Ascending aorta (tissue), 2 donors: Measurements from ENCODE around the gene RASA3. TPM values are rescaled to one million over a fixed set of nuclear protein-coding genes. Genes with fewer than 3 reads are reported as not detected.
A peak's percentile ranks its signal among the peaks of the same experiment; 100 is the strongest.
"Not testable (repeated sequence)": the region's sequence is repeated elsewhere in the genome, so short reads cannot be mapped to it uniquely, and the experiment has no call there.

Experiments
- DNase-seq, 2 donors: peaks; one replicate each; pipeline ENCODE4 v3.0.0-alpha.2; 2019; ENCODE audit warnings: low spot score in 2 of 2
- H3K27ac ChIP-seq, 2 donors: fragments of 200-600 bp; sonication (generic); one replicate each; pipeline ENCODE4 v1.5.1; 2016 to 2017; ENCODE audit warnings: mild to moderate bottlenecking in 1 of 2
- H3K27me3 ChIP-seq: fragments of 200-600 bp; sonication (generic); one replicate; pipeline ENCODE4 v1.5.1; 2017
- H3K36me3 ChIP-seq, 2 donors: fragments of 200-600 bp; sonication (generic); one replicate each; pipeline ENCODE4 v1.5.1; 2016
- H3K4me1 ChIP-seq, 2 donors: fragments of 200-600 bp; sonication (generic); one replicate each; pipeline ENCODE4 v1.5.1; 2016 to 2017; ENCODE audit warnings: mild to moderate bottlenecking in 1 of 2
- H3K4me3 ChIP-seq, 2 donors: fragments of 200-600 bp; sonication (generic); one replicate each; pipeline ENCODE4 v1.5.1; 2016 to 2017; ENCODE audit warnings: mild to moderate bottlenecking in 1 of 2
- H3K9me3 ChIP-seq, 2 donors: fragments of 200-600 bp; sonication (generic); one replicate each; pipeline ENCODE4 v1.5.1; 2016
- CTCF ChIP-seq, 3 experiments: fragments of 200-600 bp in 2 of 3; fragments of 450-650 bp in 1 of 3; sonication (generic) in 2 of 3; IDR thresholded peaks; one replicate each; pipeline ENCODE4 v1.5.1; 2016 to 2019; ENCODE audit warnings: antibody characterized with exemption in 3 of 3, mild to moderate bottlenecking in 1 of 3, moderate library complexity in 1 of 3
- intact Hi-C: fragments of 100-400 bp; cut with DNase I; formaldehyde crosslinking; loops from one replicate; pipeline ENCODE4 v1.15.1; 2023
- total RNA-seq: library from RNA; depleted of rRNA; stranded (reverse); fragments of >200 nt; gene quantifications from one replicate; pipeline ENCODE4 v1.1.0, GENCODE V29; 2016

RASA3 gene
- total RNA-seq, 1 donor from 2014 or later = 30.7 TPM

- Histone ChIP-seq H3K4me1 (peaks cover 10 to 22% of the 10 kb centered on the region in 2 donors), H3K27me3 (no peaks in the 10 kb centered on the region), H3K4me3 (no peak overlapping the region), H3K27ac (no peak overlapping the region), H3K9me3 (no peaks in the 10 kb centered on the region), H3K36me3 (no peaks in the 10 kb centered on the region)
- DNase-seq = peak in 1 of 2 donors; percentile 51
- TF ChIP-seq CTCF (IDR thresholded peaks at IDR 0.05) = no peak
- intact Hi-C loops = no loop called here
Measured at GRCh38 chr13:114164681-114165429, 32.4 kb upstream of the RASA3 start.

GRCh38 chr13:114164053-114164452 lies 31.6 kb upstream of the RASA3 start:
- H3K36me3 ChIP-seq = no peaks in the 10 kb centered on the region

GRCh38 chr13:114162533-114162922 lies 30.1 kb upstream of the RASA3 start:
- no peaks in the 10 kb centered on the region for H3K27me3 ChIP-seq
- peaks cover 10 to 22% of the 10 kb centered on the region in 2 donors for H3K4me1 ChIP-seq
- no peak overlapping the region for H3K27ac ChIP-seq
- intact Hi-C loops = no loop called here
- no peak overlapping the region for H3K4me3 ChIP-seq
- no peak for TF ChIP-seq CTCF (IDR thresholded peaks at IDR 0.05)
- no peaks in the 10 kb centered on the region for H3K9me3 ChIP-seq
- no peak for DNase-seq
- no peaks in the 10 kb centered on the region for H3K36me3 ChIP-seq

More at GRCh38 chr13:114164053-114164452, 31.6 kb upstream of the RASA3 start:
- Histone ChIP-seq H3K4me3 (no peak overlapping the region), H3K4me1 (peaks cover 10 to 22% of the 10 kb centered on the region in 2 donors), H3K27me3 (no peaks in the 10 kb centered on the region), H3K27ac (no peak overlapping the region), H3K9me3 (no peaks in the 10 kb centered on the region)
- intact Hi-C loops = no loop called here
- TF ChIP-seq CTCF (IDR thresholded peaks at IDR 0.05) = no peak
- DNase-seq = peak in 1 of 2 donors; percentile 35

- no peak for TF ChIP-seq CTCF (IDR thresholded peaks at IDR 0.05)
- no peak overlapping the region for H3K27ac ChIP-seq
- no peaks in the 10 kb centered on the region for H3K27me3 ChIP-seq
- no peaks in the 10 kb centered on the region for H3K36me3 ChIP-seq
- H3K4me3 ChIP-seq = peak overlapping the region in 1 of 2 donors; percentile 38
- H3K4me1 ChIP-seq = peaks cover 10 to 18% of the 10 kb centered on the region in 2 donors
- peak in 1 of 2 donors; percentile 79 for DNase-seq
- H3K9me3 ChIP-seq = no peaks in the 10 kb centered on the region
- intact Hi-C loops = no loop called here
Measured at GRCh38 chr13:114161644-114162532, 29.5 kb upstream of the RASA3 start.

- no peaks in the 10 kb centered on the region for H3K27me3 ChIP-seq
- H3K4me3 ChIP-seq = no peak overlapping the region
- no peaks in the 10 kb centered on the region for H3K36me3 ChIP-seq
- TF ChIP-seq CTCF (IDR thresholded peaks at IDR 0.05) = no peak
- intact Hi-C loops = no loop called here
- H3K9me3 ChIP-seq = no peaks in the 10 kb centered on the region
- DNase-seq = peak in 1 of 2 donors; percentile 46
- no peak overlapping the region for H3K27ac ChIP-seq
- H3K4me1 ChIP-seq = peaks cover 7 to 10% of the 10 kb centered on the region in 2 donors
Measured at GRCh38 chr13:114161028-114161556, 28.7 kb upstream of the RASA3 start.

- H3K9me3 ChIP-seq, H3K27ac ChIP-seq, H3K36me3 ChIP-seq, H3K4me3 ChIP-seq, DNase-seq, H3K27me3 ChIP-seq, H3K4me1 ChIP-seq, intact Hi-C loops: not testable (repeated sequence)
Measured at GRCh38 chr13:114158869-114159666, 26.6 kb upstream of the RASA3 start.
